Spinal cord (tissue), 10 donors: ENCODE measurements around the gene MAML2. TPM values are rescaled to one million over a fixed set of nuclear protein-coding genes. Genes with fewer than 3 reads are reported as not detected.

Experiments
- DNase-seq, 6 donors: peaks; one replicate each; pipeline versions ENCODE4 v3.0.0 to v3.0.0-alpha.2; 2013 to 2015; ENCODE audit warnings: low spot score in 6 of 6, low read depth in 4 of 6
- H3K27ac ChIP-seq: one replicate; pipeline ENCODE4 v1.5.1; 2013; ENCODE audit warnings: low read depth, low read length, control low read depth
- H3K27me3 ChIP-seq: one replicate; pipeline ENCODE4 v1.6.1; 2013; ENCODE audit warnings: low read length; ENCODE audit not compliant: control insufficient read depth, insufficient read depth
- H3K36me3 ChIP-seq: one replicate; pipeline ENCODE4 v1.6.1; 2013; ENCODE audit warnings: low read length; ENCODE audit not compliant: control insufficient read depth, insufficient read depth
- H3K4me1 ChIP-seq: one replicate; pipeline ENCODE4 v1.6.1; 2013; ENCODE audit warnings: low read length; ENCODE audit not compliant: control insufficient read depth, insufficient read depth
- H3K4me3 ChIP-seq: one replicate; pipeline ENCODE4 v1.5.1; 2013; ENCODE audit warnings: low read depth, low read length, control low read depth
- H3K9me3 ChIP-seq: one replicate; pipeline ENCODE4 v1.6.1; 2013; ENCODE audit warnings: low read length; ENCODE audit not compliant: control insufficient read depth, insufficient read depth
- WGBS: methylation state at CpG from one replicate; pipeline ENCODE4 v1.1.5; 2013; ENCODE audit warnings: missing lambda C conversion rate; ENCODE audit not compliant: insufficient coverage; 5-methylcytosine and 5-hydroxymethylcytosine counted together
- polyA plus RNA-seq, 2 donors: library from polyadenylated mRNA; unstranded; fragments of 120-200 nt; gene quantifications; one replicate each; pipeline ENCODE4 v1.2.1, GENCODE V29; 2013; ENCODE audit not compliant: insufficient read length in 2 of 2
- total RNA-seq, 2 donors: library from RNA; depleted of rRNA in 1 of 2; stranded (reverse); fragments of 120-200 nt in 1 of 2; fragments of >200 nt in 1 of 2; gene quantifications; one replicate each; pipeline versions ENCODE4 v1.2.3 to v1.2.4, GENCODE V29; 2013 to 2014
- donor health status: healthy.

Gene MAML2
- total and polyA plus RNA-seq, 4 donors, result 16.7 to 25.5 (median 18.7) TPM

DNA sequence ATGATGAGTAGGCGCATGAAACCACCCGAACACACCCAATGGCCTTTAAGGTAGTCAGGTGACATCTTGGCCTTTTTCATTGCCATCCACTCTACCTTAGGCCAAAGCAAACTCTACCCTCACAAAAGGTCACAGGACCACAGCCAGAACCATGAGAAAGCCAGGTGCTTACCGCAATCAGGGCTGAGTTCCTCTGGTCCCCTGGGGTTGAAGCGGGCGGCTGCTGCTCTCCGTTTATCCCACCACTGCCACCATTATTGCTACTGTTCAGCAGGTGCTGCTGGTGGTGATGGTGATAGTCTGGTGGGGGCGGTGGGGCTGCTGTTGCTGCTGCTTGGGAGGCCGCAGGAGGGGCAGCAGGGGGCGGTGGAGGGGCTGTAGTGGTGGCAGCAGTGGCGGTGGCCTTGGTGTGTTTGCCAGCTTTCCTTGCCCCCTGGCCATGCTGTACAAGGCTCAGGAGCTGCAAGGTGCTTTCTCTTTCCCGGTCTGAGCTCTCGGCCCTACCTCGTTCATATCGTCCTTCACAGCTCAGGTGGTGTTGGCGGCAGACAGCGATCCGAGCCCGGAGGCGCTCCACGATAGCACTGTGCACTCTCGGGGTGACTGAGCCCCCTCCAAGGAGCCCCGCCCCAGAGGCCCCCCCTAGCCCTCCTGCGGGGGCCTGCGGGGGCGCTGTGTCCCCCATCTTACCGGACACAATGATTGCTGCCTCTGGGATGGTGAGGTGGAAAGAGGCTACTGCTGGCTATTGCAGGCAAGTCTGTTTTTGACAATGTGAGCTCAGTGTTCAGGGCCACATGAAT lies 1.6 kb downstream of the MAML2 start:
- peaks cover 30% of the 10 kb centered on the region for H3K4me1 ChIP-seq
- peak overlapping the region; percentile 94 for H3K27ac ChIP-seq
- no peaks in the 10 kb centered on the region for H3K9me3 ChIP-seq
- peak in 3 of 6 donors; percentile 36 to 75 (median 70) for DNase-seq
- no peaks in the 10 kb centered on the region for H3K27me3 ChIP-seq
- peak overlapping the region; percentile 85 for H3K4me3 ChIP-seq
- 19% methylated on average over 22 of the region's 26 CpGs for WGBS
- H3K36me3 ChIP-seq, result peaks cover 5% of the 10 kb centered on the region

GRCh38 chr11:96340555-96340885 lies 2.5 kb downstream of the MAML2 start:
- Histone ChIP-seq H3K9me3 (no peaks in the 10 kb centered on the region), H3K4me1 (peaks cover 30% of the 10 kb centered on the region), H3K27ac (peak overlapping the region; percentile 94), H3K27me3 (no peaks in the 10 kb centered on the region), H3K36me3 (peaks cover 5% of the 10 kb centered on the region), H3K4me3 (peak overlapping the region; percentile 85)
- DNase-seq, result no peak
- 41% methylated on average over 3 of the region's 4 CpGs for WGBS

- H3K36me3 ChIP-seq, result peaks cover 5% of the 10 kb centered on the region
- peak in 3 of 6 donors; percentile 43 to 83 (median 54) for DNase-seq
- H3K27ac ChIP-seq, result peak overlapping the region; percentile 94
- H3K27me3 ChIP-seq, result no peaks in the 10 kb centered on the region
- WGBS, result 48% methylated on average over 4 of the region's 7 CpGs
- H3K4me1 ChIP-seq, result peaks cover 30% of the 10 kb centered on the region
- no peaks in the 10 kb centered on the region for H3K9me3 ChIP-seq
- H3K4me3 ChIP-seq, result peak overlapping the region; percentile 85
Measured at GRCh38 chr11:96339706-96340554, 3.1 kb downstream of the MAML2 start.

DNA sequence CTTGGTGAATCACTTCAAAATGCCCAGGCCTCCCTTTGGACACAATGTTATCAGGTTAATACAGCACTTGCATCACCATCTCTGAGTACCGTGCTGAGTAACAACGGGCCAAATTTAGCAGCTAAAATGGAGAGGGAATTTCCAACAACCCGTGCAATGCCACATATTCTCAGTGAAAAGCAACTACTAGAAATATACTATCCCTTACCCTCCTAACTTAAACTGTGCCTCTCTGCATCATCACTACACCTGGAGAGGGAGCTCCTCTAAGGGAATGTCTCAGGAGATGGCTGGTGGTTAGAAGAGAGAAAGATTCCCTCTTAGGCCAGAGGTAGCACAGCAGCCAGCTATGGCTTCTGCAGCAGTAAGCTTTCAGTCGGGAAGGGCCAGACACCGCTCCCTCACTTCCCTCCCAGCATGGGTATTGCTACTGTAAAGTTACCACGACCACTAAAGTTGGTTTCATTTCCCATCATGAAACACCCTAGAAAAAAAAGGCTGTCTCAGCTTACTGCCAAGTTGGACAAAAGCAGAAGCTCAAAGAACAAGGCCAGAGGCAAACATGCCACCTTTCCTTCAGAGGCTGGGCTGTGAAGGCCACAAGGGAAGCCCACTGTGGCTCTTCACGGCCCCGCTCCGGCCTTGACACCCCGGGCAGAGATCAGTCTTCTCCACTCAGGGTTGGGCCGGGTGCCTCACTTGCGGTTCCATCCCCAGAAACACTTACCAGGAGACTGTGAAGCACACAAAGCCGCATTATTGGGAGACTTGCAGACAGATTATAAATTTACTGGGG lies 3.9 kb downstream of the MAML2 start:
- Histone ChIP-seq H3K36me3 (peaks cover 5% of the 10 kb centered on the region), H3K27ac (peak overlapping the region; percentile 94), H3K27me3 (no peaks in the 10 kb centered on the region), H3K4me1 (peaks cover 30% of the 10 kb centered on the region), H3K9me3 (no peaks in the 10 kb centered on the region), H3K4me3 (peak overlapping the region; percentile 85)
- WGBS, result 27% methylated on average over 6 of the region's 13 CpGs
- peak in 3 of 6 donors; percentile 54 to 80 (median 64) for DNase-seq

- Histone ChIP-seq H3K27me3 (no peaks in the 10 kb centered on the region), H3K27ac (peak overlapping the region; percentile 94), H3K4me3 (peak overlapping the region; percentile 85), H3K4me1 (peaks cover 25% of the 10 kb centered on the region), H3K36me3 (peaks cover 5% of the 10 kb centered on the region), H3K9me3 (no peaks in the 10 kb centered on the region)
- WGBS, result 54% methylated on average over 5 of the region's 6 CpGs
- peak in 2 of 6 donors; percentile 47 to 61 for DNase-seq
Measured at GRCh38 chr11:96337541-96338431, 5.2 kb downstream of the MAML2 start.

DNA sequence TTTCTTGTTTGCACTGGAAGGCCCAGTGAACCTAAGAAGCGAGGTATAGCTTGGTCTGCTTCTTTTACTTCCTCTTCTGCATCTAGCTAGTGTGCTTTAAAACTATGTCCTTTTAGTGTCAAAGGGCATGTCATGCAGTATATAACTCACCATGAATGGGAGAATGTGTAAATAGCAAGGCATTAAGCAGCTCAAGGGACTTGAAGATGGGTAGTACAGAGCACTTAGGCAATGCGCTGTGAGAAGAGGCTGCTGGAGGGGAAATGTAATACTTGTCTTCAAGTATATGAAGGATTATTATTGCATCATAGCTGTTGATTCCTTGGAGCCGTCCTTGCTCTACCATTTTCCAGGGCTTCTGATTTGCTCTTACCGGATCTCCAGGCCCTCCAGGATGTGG lies 7.6 kb downstream of the MAML2 start:
- Histone ChIP-seq H3K27ac (no peak overlapping the region), H3K27me3 (no peaks in the 10 kb centered on the region), H3K9me3 (no peaks in the 10 kb centered on the region), H3K4me3 (no peak overlapping the region), H3K4me1 (peaks cover 17% of the 10 kb centered on the region), H3K36me3 (no peaks in the 10 kb centered on the region)
- DNase-seq, result no peak
- 83% methylated on average over 3 of the region's 4 CpGs for WGBS

DNA sequence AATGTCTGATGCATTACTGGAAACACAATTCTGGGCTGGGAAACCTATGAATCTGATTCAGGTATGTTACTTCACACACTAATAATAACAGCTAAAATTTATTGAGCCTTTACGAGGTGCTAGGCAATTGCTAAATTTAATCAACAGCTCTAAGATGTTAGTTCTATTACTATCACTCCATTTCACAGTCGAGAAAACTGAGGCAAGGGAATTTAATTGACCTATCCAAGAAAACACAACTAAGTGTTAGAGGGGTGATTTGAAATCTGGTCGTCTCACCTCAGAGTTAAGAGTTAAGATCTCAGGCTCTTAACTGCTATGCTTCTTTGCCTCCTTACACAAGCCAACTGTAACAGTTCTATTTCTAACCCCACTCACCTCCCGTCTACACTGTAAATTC lies 8.8 kb downstream of the MAML2 start:
- Histone ChIP-seq H3K4me3 (no peak overlapping the region), H3K27ac (no peak overlapping the region), H3K4me1 (peaks cover 7% of the 10 kb centered on the region), H3K9me3 (no peaks in the 10 kb centered on the region), H3K36me3 (no peaks in the 10 kb centered on the region), H3K27me3 (no peaks in the 10 kb centered on the region)
- WGBS, result no CpG with 5 or more reads among the region's 4 CpGs
- no peak for DNase-seq

DNA sequence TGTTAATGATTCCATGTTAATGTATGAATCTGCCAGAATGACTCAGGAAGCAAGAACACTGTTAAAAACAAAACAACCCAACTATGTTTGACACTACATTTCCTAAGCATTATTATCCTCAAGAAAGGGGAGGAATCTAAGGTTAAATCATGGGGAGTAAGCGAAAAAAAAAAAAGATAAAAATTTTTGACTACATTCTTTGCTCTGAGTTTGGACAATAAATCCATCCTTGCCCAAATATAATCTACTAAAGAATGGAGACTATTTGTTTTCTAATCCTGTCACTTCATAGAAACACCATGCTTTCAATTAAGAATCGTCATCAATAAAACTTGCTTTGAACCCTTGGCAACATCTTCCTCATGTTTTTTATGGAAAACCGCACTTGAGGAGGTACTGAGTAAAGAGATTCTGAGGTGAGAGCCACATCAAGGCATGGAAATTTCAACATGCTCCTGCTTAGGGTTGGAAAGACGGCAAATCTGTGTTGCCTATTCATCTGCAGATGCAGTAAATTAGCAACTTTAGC lies 9.7 kb downstream of the MAML2 start:
- H3K9me3 ChIP-seq, result no peaks in the 10 kb centered on the region
- no peaks in the 10 kb centered on the region for H3K27me3 ChIP-seq
- peak overlapping the region; percentile 48 for H3K27ac ChIP-seq
- no peak for DNase-seq
- WGBS, result 43% methylated on average over 2 of the region's 4 CpGs
- H3K4me3 ChIP-seq, result no peak overlapping the region
- no peaks in the 10 kb centered on the region for H3K36me3 ChIP-seq
- peaks cover 4% of the 10 kb centered on the region for H3K4me1 ChIP-seq
